ENCODE measurements around the gene CHN1.

CHN1 gene

DNA sequence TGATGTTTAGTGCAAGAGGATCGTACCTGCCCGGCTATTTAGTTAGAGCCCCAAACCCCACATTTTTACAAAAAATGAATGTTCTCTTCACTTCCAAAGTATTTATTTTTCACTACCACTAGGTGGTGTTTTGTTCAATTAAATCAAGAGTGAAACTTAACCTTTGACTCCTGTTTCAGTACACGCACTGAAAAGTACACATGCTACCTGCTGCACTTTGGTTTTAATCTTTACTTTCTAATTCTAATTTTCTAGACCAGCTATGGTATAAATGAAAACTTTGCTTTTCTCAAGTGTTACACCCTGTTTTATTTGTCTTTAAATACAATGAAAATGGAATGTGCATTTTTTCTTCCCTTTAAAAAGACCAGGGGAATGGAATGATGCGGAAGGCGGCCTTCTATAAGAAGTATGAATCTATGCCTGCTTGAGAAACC is 31.4 kb upstream of the CHN1 start:
- no peak overlapping the region for H3K4me3 ChIP-seq (ENCODE audit: low read depth, low read length)
- DNase-seq (ENCODE audit: low read depth) = peak; percentile 4
- TF ChIP-seq CTCF (IDR thresholded peaks at IDR 0.05; ENCODE audit: control insufficient read depth, extremely low read depth, insufficient read depth) = peak; percentile 50

- no peak overlapping the region for H3K4me3 ChIP-seq (ENCODE audit: low read depth, low read length)
- no peak for DNase-seq (ENCODE audit: low read depth)
- TF ChIP-seq CTCF (IDR thresholded peaks at IDR 0.05; ENCODE audit: control insufficient read depth, extremely low read depth, insufficient read depth) = no peak
Observed at GRCh38 chr2:175035806-175036205, 30.6 kb upstream of the CHN1 start.

GRCh38 chr2:175034716-175035115 is 29.5 kb upstream of the CHN1 start:
- no peak overlapping the region for H3K4me3 ChIP-seq (ENCODE audit: low read depth, low read length)
- no peak for DNase-seq (ENCODE audit: low read depth)
- no peak for TF ChIP-seq CTCF (IDR thresholded peaks at IDR 0.05; ENCODE audit: control insufficient read depth, extremely low read depth, insufficient read depth)

GRCh38 chr2:175030380-175031271 is 25.4 kb upstream of the CHN1 start:
- H3K4me3 ChIP-seq (ENCODE audit: low read depth, low read length) = no peak overlapping the region
- TF ChIP-seq CTCF (IDR thresholded peaks at IDR 0.05; ENCODE audit: control insufficient read depth, extremely low read depth, insufficient read depth) = peak; percentile 56
- DNase-seq (ENCODE audit: low read depth) = peak; percentile 6

DNA sequence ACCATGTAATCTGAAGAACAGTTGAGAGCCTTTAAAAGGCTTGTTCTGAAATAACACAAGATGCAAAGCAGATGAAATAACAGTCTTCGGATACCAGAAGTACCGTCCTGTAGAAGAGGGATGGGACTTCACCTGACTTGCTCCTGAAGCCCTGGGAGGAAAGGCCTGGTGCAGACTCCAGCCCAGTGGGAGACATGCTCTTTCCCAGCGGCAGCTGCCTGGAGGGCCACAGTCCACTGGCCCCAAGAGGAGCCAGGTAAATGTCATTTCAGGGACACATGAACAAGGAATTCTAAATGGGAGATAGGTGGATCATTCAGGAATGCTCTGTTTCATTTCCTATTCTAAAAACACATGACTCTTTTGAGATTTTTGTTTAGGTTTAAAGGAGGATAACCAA is 22.6 kb upstream of the CHN1 start:
- DNase-seq (ENCODE audit: low read depth) = no peak
- no peak for TF ChIP-seq CTCF (IDR thresholded peaks at IDR 0.05; ENCODE audit: control insufficient read depth, extremely low read depth, insufficient read depth)
- H3K4me3 ChIP-seq (ENCODE audit: low read depth, low read length) = no peak overlapping the region

DNA sequence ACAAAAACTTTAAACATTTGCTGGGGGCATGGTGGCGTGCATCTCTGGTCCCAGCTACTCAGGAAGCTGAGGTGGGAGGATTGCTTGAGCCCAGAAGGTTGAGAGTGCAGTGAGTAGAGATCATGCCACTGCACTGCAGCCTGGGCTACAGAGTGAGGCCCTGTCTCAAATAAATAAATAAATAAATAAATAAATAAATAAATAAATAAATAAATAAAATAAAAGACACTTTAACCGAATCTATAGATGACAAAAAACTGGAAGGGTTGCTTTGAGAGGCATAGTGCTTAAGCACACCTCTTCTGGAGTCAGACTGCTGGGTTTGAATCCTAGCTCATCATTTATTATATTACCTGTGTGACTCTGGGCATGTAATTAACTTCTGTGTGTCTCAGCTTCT is 21.2 kb upstream of the CHN1 start:
- no peak for TF ChIP-seq CTCF (IDR thresholded peaks at IDR 0.05; ENCODE audit: control insufficient read depth, extremely low read depth, insufficient read depth)
- no peak for DNase-seq (ENCODE audit: low read depth)

DNA sequence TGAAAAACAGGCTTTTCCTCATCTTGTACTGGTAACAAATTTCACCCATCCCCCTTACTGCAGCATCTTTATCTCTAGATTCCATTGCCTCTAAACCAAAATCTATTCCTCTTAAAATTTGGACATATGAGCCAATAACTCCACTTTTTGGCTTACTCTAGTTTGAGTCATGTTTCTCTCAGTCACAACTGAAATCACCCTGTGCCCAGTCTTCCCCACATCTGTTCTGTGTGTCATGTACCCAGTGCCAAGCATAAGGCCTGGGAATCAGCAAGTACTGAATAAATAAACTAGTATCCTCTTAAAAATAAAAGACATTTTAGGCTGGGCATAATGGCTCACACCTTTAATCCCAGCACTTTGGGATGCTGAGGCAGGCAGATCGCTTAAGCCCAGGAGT is 20.8 kb upstream of the CHN1 start:
- H3K4me3 ChIP-seq (ENCODE audit: low read depth, low read length) = no peak overlapping the region
- no peak for DNase-seq (ENCODE audit: low read depth)
- no peak for TF ChIP-seq CTCF (IDR thresholded peaks at IDR 0.05; ENCODE audit: control insufficient read depth, extremely low read depth, insufficient read depth)

More for the DNA sequence above, 21.2 kb upstream of the CHN1 start:
- no peak overlapping the region for H3K4me3 ChIP-seq (ENCODE audit: low read depth, low read length)
